CD8-positive, alpha-beta memory T cell (primary cell): ENCODE results near the gene PIGH. TPM values are rescaled to one million over a fixed set of nuclear protein-coding genes. Genes with fewer than 3 reads are reported as not detected.
"Not testable (repeated sequence)": the region's sequence is repeated elsewhere in the genome, so short reads cannot be mapped to it uniquely, and the experiment has no call there.

Experiments used
- CTCF ChIA-PET: fragments of 350-600 bp; sonication (Branson Sonifier 250); formaldehyde crosslinking; loops from one replicate; lab custom pipeline; 2021; ENCODE audit warnings: antibody characterized with exemption; lab: Charles Lee
- POLR2A ChIA-PET: fragments of 350-600 bp; sonication (Branson Sonifier 250); formaldehyde crosslinking; loops from one replicate; lab custom pipeline; 2021; ENCODE audit warnings: antibody characterized with exemption; lab: Charles Lee
- DNase-seq, 5 donors: peaks; one replicate each; pipeline versions ENCODE4 v3.0.0 to v3.0.0-alpha.2; 2020 to 2022; ENCODE audit warnings: mixed read lengths in 1 of 5
- H3K27ac ChIP-seq: one replicate; pipeline ENCODE4 v1.7.0; 2013; ENCODE audit warnings: low read depth, mild to moderate bottlenecking, low read length, moderate library complexity
- H3K27me3 ChIP-seq: 2 replicates; pipeline ENCODE4 v1.7.0; 2013; ENCODE audit warnings: low read length, mild to moderate bottlenecking; ENCODE audit not compliant: insufficient read depth, poor library complexity, severe bottlenecking
- H3K36me3 ChIP-seq: 2 replicates; pipeline ENCODE4 v1.7.0; 2013; ENCODE audit warnings: mild to moderate bottlenecking, low read length, moderate library complexity; ENCODE audit not compliant: insufficient read depth
- H3K4me1 ChIP-seq: 2 replicates; pipeline ENCODE4 v1.7.0; 2013; ENCODE audit warnings: mild to moderate bottlenecking, low read length, moderate library complexity; ENCODE audit not compliant: insufficient read depth
- H3K4me3 ChIP-seq: 2 replicates; pipeline ENCODE4 v1.7.0; 2013; ENCODE audit warnings: mild to moderate bottlenecking, low read length
- H3K9me3 ChIP-seq: 2 replicates; pipeline ENCODE4 v1.7.0; 2013; ENCODE audit warnings: mild to moderate bottlenecking, low read length
- H3K27ac Mint-ChIP-seq, 8 donors: one replicate each; pipeline ENCODE4 v1.8.0; 2020 to 2021; ENCODE audit warnings: mixed read lengths in 8 of 8, mild to moderate bottlenecking in 6 of 8, inconsistent platforms in 3 of 8, moderate library complexity in 3 of 8
- H3K27me3 Mint-ChIP-seq, 2 donors: one replicate each; pipeline ENCODE4 v1.8.0; 2020 to 2021; ENCODE audit warnings: mixed read lengths in 2 of 2, mild to moderate bottlenecking in 1 of 2, moderate library complexity in 1 of 2
- H3K36me3 Mint-ChIP-seq, 3 donors: one replicate each; pipeline ENCODE4 v1.8.0; 2020 to 2021; ENCODE audit warnings: mixed read lengths in 3 of 3, inconsistent platforms in 1 of 3, mild to moderate bottlenecking in 1 of 3
- H3K4me1 Mint-ChIP-seq, 3 donors: one replicate each; pipeline ENCODE4 v1.8.0; 2020 to 2021; ENCODE audit warnings: mixed read lengths in 3 of 3, inconsistent platforms in 1 of 3, mild to moderate bottlenecking in 1 of 3
- H3K4me3 Mint-ChIP-seq, 7 donors: one replicate each; pipeline ENCODE4 v1.8.0; 2020 to 2021; ENCODE audit warnings: mixed read lengths in 7 of 7, mild to moderate bottlenecking in 6 of 7, moderate library complexity in 4 of 7, inconsistent platforms in 2 of 7
- H3K9me3 Mint-ChIP-seq, 5 donors: one replicate each; pipeline ENCODE4 v1.8.0; 2020 to 2022; ENCODE audit warnings: mixed read lengths in 5 of 5, mild to moderate bottlenecking in 3 of 5, moderate library complexity in 2 of 5, inconsistent platforms in 1 of 5
- polyA plus RNA-seq: library from polyadenylated mRNA; unstranded; fragments of 300-500 nt; fragmentation: Illumina TruSeq; gene quantifications from one replicate; pipeline ENCODE4 v1.2.3, GENCODE V29; 2021
- total RNA-seq, 2 experiments: library from RNA; stranded (reverse); gene quantifications; one replicate each; pipeline ENCODE4 v1.2.3, GENCODE V29; 2021

The PIGH gene
- total and polyA plus RNA-seq, 3 experiments from 2014 or later: 24.2 to 39.3 (median 26.1) TPM

DNA sequence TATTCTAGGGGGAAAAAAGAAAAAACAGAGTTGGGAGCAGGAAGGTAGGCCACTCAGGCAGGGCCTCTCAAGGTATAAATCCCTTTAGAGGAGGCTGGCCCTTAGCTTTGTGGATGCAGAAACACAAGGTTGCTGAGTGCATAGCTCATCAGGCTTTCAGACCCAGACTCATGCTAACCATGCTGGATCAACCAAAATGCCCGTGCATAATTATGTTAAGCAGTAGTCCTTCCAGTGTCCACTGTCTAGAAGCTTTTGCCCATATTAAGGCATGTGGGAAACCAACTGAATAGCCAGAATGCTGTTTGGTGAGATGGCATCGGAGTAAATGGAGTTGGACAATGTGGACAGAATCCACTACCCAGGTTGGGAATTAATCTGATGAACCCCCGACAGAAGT lies 38.6 kb upstream of the PIGH start:
- CTCF ChIA-PET: no interaction called here
- no peaks in the 10 kb centered on the region for H3K36me3 ChIP-seq
- no peaks in the 10 kb centered on the region for H3K9me3 ChIP-seq
- Mint-ChIP-seq H3K36me3 (peaks cover 0 to 1% (median 0%) of the 10 kb centered on the region in 3 donors), H3K9me3 (no peaks in the 10 kb centered on the region), H3K27ac (no peak overlapping the region), H3K4me3 (no peak overlapping the region), H3K4me1 (peaks cover 2 to 7% (median 6%) of the 10 kb centered on the region in 3 donors), H3K27me3 (no peaks in the 10 kb centered on the region)
- H3K27ac ChIP-seq: no peak overlapping the region
- POLR2A ChIA-PET: no interaction called here
- no peaks in the 10 kb centered on the region for H3K27me3 ChIP-seq
- DNase-seq: no peak
- no peak overlapping the region for H3K4me3 ChIP-seq
- H3K4me1 ChIP-seq: no peaks in the 10 kb centered on the region

DNA sequence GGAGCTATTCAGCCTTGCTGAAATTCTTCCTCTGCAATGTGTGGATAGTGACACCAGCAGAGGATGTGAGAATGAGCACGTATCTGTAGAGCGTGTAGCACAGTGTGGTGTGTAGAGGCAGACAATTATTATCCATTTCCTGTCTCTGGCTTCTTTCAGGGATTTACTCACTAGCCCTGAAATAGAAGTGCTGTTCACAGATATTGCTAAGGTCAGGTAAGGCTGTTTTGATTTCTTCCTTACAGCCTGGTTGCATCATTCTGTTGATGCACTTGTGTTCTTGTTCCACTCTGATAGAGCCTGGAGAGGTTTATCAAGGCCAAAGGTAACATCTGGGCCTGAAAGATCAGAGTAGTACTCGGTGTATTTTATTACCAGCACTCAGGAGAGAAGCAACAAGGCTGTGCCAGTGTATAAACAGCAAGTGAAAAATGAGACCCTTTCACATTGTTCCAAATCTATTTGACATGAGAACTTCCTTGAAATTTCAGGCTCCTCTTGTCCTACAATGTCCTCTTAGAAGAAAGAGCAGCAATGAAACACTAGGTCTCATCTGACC lies 36.4 kb upstream of the PIGH start:
- H3K27ac ChIP-seq: peak overlapping the region; percentile 35
- Mint-ChIP-seq H3K9me3 (no peaks in the 10 kb centered on the region), H3K4me3 (no peak overlapping the region), H3K27me3 (peaks cover 0 to 2% of the 10 kb centered on the region in 2 donors), H3K27ac (no peak overlapping the region), H3K36me3 (peaks cover 0 to 1% (median 0%) of the 10 kb centered on the region in 3 donors), H3K4me1 (no peaks in the 10 kb centered on the region)
- no peaks in the 10 kb centered on the region for H3K9me3 ChIP-seq
- ChIA-PET CTCF (no interaction called here), POLR2A (no interaction called here)
- H3K4me3 ChIP-seq: no peak overlapping the region
- no peak for DNase-seq
- H3K36me3 ChIP-seq: no peaks in the 10 kb centered on the region
- H3K4me1 ChIP-seq: no peaks in the 10 kb centered on the region
- H3K27me3 ChIP-seq: no peaks in the 10 kb centered on the region

DNA sequence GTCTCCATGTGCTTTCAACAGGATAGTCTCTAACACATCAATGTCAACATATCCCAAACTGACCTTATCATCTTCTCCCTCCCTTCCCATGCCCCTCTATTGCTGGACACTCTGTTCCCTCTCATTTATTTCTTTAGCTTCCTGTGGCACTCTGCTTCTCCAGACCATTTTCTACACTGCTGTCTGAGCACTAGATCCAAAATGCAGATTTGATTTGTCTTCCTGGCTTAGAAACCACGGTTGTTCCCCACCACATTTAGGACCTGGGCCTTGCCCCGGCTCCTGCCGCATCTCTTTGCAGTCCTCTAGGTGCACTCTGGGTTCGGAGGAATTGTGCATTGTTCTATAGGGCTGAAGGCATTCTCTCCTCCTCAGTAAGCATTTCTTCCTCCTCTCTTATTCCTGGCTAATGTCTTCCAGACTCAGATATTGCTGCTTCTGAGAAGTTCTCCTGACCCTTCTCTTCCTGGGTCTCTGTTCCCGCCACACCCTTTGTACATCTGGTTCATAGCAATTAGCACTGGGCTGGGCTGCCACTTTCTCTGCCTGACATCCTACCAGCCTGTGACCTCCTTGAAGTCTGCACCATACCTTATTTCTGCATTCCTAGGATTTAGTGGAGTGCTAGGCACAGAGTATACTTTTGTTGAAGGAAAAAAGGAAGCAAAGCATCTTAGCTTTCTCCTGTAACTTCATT lies 33.5 kb upstream of the PIGH start:
- no peaks in the 10 kb centered on the region for H3K4me1 Mint-ChIP-seq
- CTCF ChIA-PET: no interaction called here
- Histone ChIP-seq H3K27me3 (no peaks in the 10 kb centered on the region), H3K9me3 (no peaks in the 10 kb centered on the region), H3K27ac (no peak overlapping the region), H3K4me3 (no peak overlapping the region), H3K4me1 (no peaks in the 10 kb centered on the region), H3K36me3 (no peaks in the 10 kb centered on the region)
- no peak for DNase-seq
- POLR2A ChIA-PET: no interaction called here
- peaks cover 0 to 2% of the 10 kb centered on the region in 2 donors for H3K27me3 Mint-ChIP-seq
- no peak overlapping the region for H3K4me3 Mint-ChIP-seq
- H3K27ac Mint-ChIP-seq: no peak overlapping the region
- H3K36me3 Mint-ChIP-seq: peaks cover 0 to 2% (median 1%) of the 10 kb centered on the region in 3 donors
- no peaks in the 10 kb centered on the region for H3K9me3 Mint-ChIP-seq

DNA sequence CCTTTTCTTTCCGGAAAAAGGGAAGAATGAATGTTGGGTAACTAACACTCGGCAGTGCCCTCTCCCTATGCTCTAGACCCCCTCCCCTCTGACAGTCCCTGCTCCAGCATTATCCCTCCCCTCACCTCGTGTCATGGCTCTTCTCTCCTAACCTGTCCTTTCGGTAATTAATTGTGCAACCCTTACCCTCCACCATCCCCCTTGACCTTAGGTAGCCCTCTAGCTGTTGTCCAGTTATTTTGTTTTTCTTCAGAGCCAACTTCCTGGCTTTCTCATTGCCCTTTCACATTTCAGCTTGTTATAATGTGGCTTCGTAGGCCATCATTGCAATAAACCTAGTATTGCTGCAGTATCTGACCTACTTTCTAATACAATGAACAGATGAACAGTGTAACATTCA lies 30.9 kb upstream of the PIGH start:
- Mint-ChIP-seq H3K36me3 (peaks cover 0 to 2% (median 1%) of the 10 kb centered on the region in 3 donors), H3K4me1 (no peaks in the 10 kb centered on the region), H3K27me3 (peaks cover 0 to 3% of the 10 kb centered on the region in 2 donors), H3K4me3 (no peak overlapping the region), H3K9me3 (no peaks in the 10 kb centered on the region), H3K27ac (no peak overlapping the region)
- no peak for DNase-seq
- POLR2A ChIA-PET: no interaction called here
- Histone ChIP-seq H3K36me3 (no peaks in the 10 kb centered on the region), H3K4me3 (no peak overlapping the region), H3K27ac (no peak overlapping the region), H3K27me3 (no peaks in the 10 kb centered on the region), H3K4me1 (no peaks in the 10 kb centered on the region), H3K9me3 (no peaks in the 10 kb centered on the region)
- CTCF ChIA-PET: interaction anchor here (1.1 to 1.4 kb wide), 3 partner anchors 10 to 203 kb away, joined by 3 read pairs; no protein-coding TSS in a partner anchor

DNA sequence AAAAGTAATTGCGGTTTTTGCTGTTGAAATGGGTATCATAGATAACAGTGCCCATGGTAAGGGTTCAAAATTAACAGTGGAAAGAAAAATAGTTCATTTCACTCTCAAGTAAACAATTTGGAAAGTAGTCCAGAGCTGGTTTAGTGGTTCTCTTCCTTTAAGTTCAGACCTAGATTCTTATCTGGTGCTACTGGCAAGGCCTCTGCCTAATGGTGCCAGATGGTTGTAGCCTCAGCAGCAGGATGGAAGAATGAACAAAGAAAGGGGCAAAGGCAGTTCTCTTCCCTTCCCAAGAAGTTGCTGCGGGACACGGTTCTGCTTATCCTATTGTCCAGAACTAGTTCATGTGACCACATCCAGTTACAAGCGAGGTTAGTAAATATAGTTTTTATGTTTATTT lies 30.1 kb upstream of the PIGH start:
- no peak for DNase-seq
- no peaks in the 10 kb centered on the region for H3K27me3 ChIP-seq
- Mint-ChIP-seq H3K4me3 (no peak overlapping the region), H3K4me1 (no peaks in the 10 kb centered on the region), H3K36me3 (peaks cover 0 to 2% (median 1%) of the 10 kb centered on the region in 3 donors), H3K9me3 (no peaks in the 10 kb centered on the region), H3K27ac (no peak overlapping the region), H3K27me3 (peaks cover 0 to 3% of the 10 kb centered on the region in 2 donors)
- no peaks in the 10 kb centered on the region for H3K9me3 ChIP-seq
- H3K27ac ChIP-seq: no peak overlapping the region
- CTCF ChIA-PET: interaction anchor here (1.1 to 1.4 kb wide), 3 partner anchors 10 to 202 kb away, joined by 3 read pairs; no protein-coding TSS in a partner anchor
- no peaks in the 10 kb centered on the region for H3K36me3 ChIP-seq
- H3K4me1 ChIP-seq: no peaks in the 10 kb centered on the region
- POLR2A ChIA-PET: no interaction called here
- no peak overlapping the region for H3K4me3 ChIP-seq

DNA sequence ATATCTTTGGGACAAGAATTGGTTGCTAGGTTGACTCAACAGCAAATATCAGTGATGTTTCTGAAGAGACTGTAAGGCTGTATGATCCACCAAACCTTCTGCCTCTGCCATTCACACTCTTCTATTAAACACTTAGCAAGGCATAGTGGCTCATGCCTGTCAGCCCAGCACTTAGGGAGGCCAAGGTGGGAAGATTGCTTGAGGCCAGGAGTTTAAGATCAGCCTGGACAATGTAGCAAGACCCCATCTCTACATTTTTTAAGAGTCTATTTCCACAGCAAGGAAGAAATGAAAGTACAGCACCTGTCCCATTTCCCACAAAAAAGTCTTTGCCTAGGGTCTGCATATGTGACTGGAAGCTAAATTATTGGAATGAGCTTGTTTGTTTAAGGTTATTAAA lies 27.5 kb upstream of the PIGH start:
- Mint-ChIP-seq H3K36me3 (peaks cover 0 to 4% (median 2%) of the 10 kb centered on the region in 3 donors), H3K4me1 (no peaks in the 10 kb centered on the region), H3K4me3 (no peak overlapping the region), H3K27me3 (peaks cover 0 to 5% of the 10 kb centered on the region in 2 donors), H3K9me3 (no peaks in the 10 kb centered on the region), H3K27ac (no peak overlapping the region)
- H3K27ac ChIP-seq: no peak overlapping the region
- no peaks in the 10 kb centered on the region for H3K9me3 ChIP-seq
- DNase-seq: no peak
- H3K27me3 ChIP-seq: no peaks in the 10 kb centered on the region
- H3K36me3 ChIP-seq: no peaks in the 10 kb centered on the region
- POLR2A ChIA-PET: interaction anchor here (0.6 kb wide), 1 partner anchor 104 kb away, joined by 4 read pairs; no protein-coding TSS in a partner anchor
- H3K4me1 ChIP-seq: peaks cover 11% of the 10 kb centered on the region
- H3K4me3 ChIP-seq: no peak overlapping the region
- CTCF ChIA-PET: no interaction called here

DNA sequence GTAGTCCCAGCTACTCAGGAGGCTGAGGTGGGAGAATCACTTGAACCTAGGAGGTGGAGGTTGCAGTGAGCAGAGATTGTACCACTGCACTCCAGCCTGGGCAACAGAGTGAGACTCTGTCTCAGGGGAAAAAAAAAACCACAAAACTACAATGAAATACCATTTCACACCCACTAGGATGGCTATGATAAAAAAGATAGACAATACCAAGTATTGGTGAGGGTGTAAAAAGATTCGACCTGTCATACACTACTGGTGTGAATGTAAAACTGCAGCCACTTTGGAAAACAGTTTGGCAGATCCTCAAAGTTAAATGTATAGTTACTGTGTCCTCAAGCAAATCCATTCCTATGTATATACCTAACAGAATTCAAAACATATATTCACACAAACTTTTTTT lies 26.1 kb upstream of the PIGH start:
- H3K4me3 ChIP-seq, H3K27ac ChIP-seq, H3K36me3 ChIP-seq, H3K27me3 Mint-ChIP-seq, POLR2A ChIA-PET, DNase-seq, H3K27ac Mint-ChIP-seq, H3K4me1 Mint-ChIP-seq, H3K4me3 Mint-ChIP-seq, H3K27me3 ChIP-seq, H3K9me3 ChIP-seq, CTCF ChIA-PET, H3K36me3 Mint-ChIP-seq, H3K9me3 Mint-ChIP-seq: not testable (repeated sequence)
- peaks cover 15% of the 10 kb centered on the region for H3K4me1 ChIP-seq

DNA sequence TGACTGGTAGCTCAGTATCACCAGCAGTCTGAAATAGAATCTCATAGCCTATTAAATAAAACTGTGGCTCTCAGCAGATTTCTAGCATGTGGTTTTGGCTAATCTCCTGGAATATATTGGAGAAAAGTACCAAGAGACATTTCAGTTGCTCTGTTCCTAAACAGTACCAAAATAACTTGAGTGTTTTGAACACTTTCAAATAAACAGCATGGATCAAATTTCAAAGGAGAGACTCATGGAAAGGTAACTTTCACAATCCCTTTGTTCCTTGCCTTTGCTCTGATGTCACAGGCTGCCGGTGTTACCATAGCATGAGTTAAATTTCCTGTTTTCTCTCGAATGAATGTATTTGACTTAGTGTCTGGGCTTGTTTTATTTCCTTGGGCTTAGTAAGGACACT lies 23.0 kb upstream of the PIGH start:
- Mint-ChIP-seq H3K36me3 (peaks cover 0 to 5% (median 4%) of the 10 kb centered on the region in 3 donors), H3K9me3 (no peaks in the 10 kb centered on the region), H3K4me1 (peaks cover 20 to 26% (median 22%) of the 10 kb centered on the region in 3 donors), H3K4me3 (no peak overlapping the region), H3K27me3 (peaks cover 7% of the 10 kb centered on the region in 2 donors), H3K27ac (no peak overlapping the region)
- Histone ChIP-seq H3K36me3 (no peaks in the 10 kb centered on the region), H3K9me3 (no peaks in the 10 kb centered on the region), H3K27me3 (no peaks in the 10 kb centered on the region), H3K4me1 (peaks cover 31% of the 10 kb centered on the region), H3K27ac (no peak overlapping the region), H3K4me3 (no peak overlapping the region)
- DNase-seq: no peak
- ChIA-PET CTCF (no interaction called here), POLR2A (interaction anchor here (0.7 kb wide), 1 partner anchor 440 kb away, joined by 6 read pairs; no protein-coding TSS in a partner anchor)
